ENCODE measurements around the gene ENPEP. TPM values are rescaled to one million over a fixed set of nuclear protein-coding genes. Genes with fewer than 3 reads are reported as not detected.

Gene ENPEP
- total RNA-seq, 4 donors from 2014 or later, result 0.80 to 6.2 (median 1.5) TPM

DNA sequence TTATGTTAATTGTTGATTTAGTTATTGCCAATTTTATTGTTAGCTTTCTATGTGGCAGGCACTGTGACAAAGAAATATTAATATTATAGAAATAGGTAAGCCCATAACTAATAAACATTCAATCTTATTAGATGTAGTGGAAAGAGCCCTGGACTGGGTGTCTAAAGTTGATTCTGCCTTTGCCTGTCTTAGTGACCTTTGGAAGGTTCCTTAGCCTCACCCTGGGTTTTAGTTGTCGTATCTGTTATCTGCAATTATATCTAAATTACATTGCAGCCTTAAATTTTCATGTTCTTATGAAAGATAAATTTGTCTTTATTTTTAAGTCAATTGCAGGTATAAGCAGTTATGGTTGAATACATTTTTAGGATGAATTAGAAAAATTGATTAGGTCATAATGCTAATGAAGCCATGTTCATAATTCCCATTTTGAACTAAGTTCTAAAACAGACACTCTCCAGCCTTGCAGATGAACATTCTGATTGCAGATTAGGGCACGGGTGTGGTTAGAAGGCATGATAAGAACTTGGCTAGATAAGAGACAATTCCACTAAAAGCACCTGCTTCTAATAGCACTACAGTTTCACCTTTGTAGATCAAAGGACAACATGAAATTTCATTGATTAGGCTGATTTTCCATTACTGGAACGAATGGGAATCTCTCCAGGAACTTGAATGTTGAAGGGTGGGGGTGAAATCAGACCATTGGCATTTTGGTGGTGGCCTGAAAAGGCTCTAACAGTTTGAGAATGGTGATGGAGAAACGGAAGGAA, 17.3 kb upstream of the ENPEP start:
- no peak overlapping the region for H3K4me3 ChIP-seq
- no peak for DNase-seq
- peaks cover 8% of the 10 kb centered on the region for H3K27me3 ChIP-seq
- no peaks in the 10 kb centered on the region for H3K9me3 ChIP-seq
- WGBS, 2 donors (ENCODE audit: low coverage in 1 of 2), result 38 to 44% methylated on average over 4 of the region's 4 CpGs
- H3K4me1 ChIP-seq, result peaks cover 0 to 33% (median 14%) of the 10 kb centered on the region in 4 donors
- intact Hi-C loops (cut with DNase I; ENCODE audit: low total_unique reads) (no loop called here), in situ Hi-C loops (cut with MboI; ENCODE audit: low pct_ligation_motif_present in 1 of 4, low pct_unique_long_range_greater_than_20kb in 1 of 4, low sequenced_read_pairs in 3 of 4) (no loop called here)
- H3K36me3 ChIP-seq, result no peaks in the 10 kb centered on the region
- H3K27ac ChIP-seq, result peak overlapping the region in 3 of 4 donors; percentile 41 to 45 (median 43)
- TF ChIP-seq, protein P1, sequence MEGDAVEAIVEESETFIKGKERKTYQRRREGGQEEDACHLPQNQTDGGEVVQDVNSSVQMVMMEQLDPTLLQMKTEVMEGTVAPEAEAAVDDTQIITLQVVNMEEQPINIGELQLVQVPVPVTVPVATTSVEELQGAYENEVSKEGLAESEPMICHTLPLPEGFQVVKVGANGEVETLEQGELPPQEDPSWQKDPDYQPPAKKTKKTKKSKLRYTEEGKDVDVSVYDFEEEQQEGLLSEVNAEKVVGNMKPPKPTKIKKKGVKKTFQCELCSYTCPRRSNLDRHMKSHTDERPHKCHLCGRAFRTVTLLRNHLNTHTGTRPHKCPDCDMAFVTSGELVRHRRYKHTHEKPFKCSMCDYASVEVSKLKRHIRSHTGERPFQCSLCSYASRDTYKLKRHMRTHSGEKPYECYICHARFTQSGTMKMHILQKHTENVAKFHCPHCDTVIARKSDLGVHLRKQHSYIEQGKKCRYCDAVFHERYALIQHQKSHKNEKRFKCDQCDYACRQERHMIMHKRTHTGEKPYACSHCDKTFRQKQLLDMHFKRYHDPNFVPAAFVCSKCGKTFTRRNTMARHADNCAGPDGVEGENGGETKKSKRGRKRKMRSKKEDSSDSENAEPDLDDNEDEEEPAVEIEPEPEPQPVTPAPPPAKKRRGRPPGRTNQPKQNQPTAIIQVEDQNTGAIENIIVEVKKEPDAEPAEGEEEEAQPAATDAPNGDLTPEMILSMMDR (IDR thresholded peaks at IDR 0.05), result no peak
- TF ChIP-seq POLR2A (IDR thresholded peaks at IDR 0.05) (no peak), EP300 (IDR thresholded peaks at IDR 0.05; ENCODE audit: low read depth) (no peak), POLR2AphosphoS5 (IDR thresholded peaks at IDR 0.05) (no peak)

DNA sequence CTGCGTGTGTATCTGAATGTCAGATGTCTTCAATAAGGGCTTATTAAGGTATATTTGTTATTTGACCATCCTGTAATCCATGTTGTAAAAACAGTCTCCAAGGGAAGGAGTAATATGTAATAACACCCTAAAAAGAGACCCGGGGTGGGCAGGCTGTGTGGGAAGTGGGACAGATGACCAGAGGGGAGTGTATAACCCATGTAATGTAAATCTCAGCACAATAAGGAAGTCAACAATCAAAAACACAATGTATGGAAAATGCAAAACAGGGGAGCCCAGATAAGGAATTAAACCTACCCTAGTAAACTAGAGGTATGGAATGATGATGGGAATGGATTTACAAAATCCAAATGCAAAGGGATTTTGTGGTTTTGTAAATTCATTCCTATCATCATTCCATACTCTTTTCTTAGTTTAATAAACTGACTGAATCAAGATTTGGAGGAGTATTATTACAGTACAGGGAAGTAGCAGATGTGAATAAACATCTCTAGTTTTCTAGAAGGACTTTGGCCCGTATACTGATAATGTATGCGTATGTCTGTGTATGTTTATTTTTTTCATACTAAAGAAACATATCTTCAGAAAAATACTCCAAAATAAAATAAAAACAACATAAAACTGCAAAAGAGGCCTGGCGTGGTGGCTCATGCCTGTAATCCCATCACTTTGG, 15.7 kb upstream of the ENPEP start:
- Histone ChIP-seq H3K4me1 (peaks cover 0 to 26% (median 12%) of the 10 kb centered on the region in 4 donors), H3K27ac (peak overlapping the region in 3 of 4 donors; percentile 18 to 41 (median 41)), H3K36me3 (no peaks in the 10 kb centered on the region), H3K4me3 (no peak overlapping the region), H3K9me3 (no peaks in the 10 kb centered on the region), H3K27me3 (peaks cover 8% of the 10 kb centered on the region)
- TF ChIP-seq, protein P1 (IDR thresholded peaks at IDR 0.05), result no peak
- TF ChIP-seq POLR2A (IDR thresholded peaks at IDR 0.05), result no peak
- TF ChIP-seq EP300 (IDR thresholded peaks at IDR 0.05; ENCODE audit: low read depth), result no peak
- no peak for TF ChIP-seq POLR2AphosphoS5 (IDR thresholded peaks at IDR 0.05)
- DNase-seq, result no peak
- in situ Hi-C loops (cut with MboI; ENCODE audit: low pct_ligation_motif_present in 1 of 4, low pct_unique_long_range_greater_than_20kb in 1 of 4, low sequenced_read_pairs in 3 of 4) (no loop called here), intact Hi-C loops (cut with DNase I; ENCODE audit: low total_unique reads) (no loop called here)
- WGBS, 2 donors (ENCODE audit: low coverage in 1 of 2), result 52 to 65% methylated on average over 4 to 5 of the region's 5 CpGs

DNA sequence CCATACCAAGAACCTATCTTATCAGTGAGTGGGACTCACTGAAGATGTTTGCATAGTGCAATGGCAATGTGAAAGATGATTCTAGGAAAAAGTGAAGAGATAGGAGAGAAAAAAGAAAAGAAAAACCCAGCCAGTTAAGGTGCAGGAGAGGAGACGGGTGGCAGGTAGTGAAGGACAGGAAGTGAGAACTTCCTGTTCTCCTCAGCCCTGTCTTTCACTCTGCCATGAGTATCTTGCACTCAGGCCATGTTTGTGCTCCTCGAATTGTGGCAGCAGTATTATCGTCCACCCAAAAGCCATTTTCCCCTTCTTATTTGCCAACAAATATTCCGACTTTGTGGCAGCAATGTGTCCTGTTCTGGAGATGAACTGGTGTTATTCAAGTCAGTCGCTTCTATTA, 8.6 kb upstream of the ENPEP start:
- in situ Hi-C loops (cut with MboI; ENCODE audit: low pct_ligation_motif_present in 1 of 4, low pct_unique_long_range_greater_than_20kb in 1 of 4, low sequenced_read_pairs in 3 of 4) (no loop called here), intact Hi-C loops (cut with DNase I; ENCODE audit: low total_unique reads) (no loop called here)
- H3K9me3 ChIP-seq, result no peaks in the 10 kb centered on the region
- no peaks in the 10 kb centered on the region for H3K27me3 ChIP-seq
- H3K36me3 ChIP-seq, result no peaks in the 10 kb centered on the region
- no peaks in the 10 kb centered on the region for H3K4me1 ChIP-seq
- no peak overlapping the region for H3K27ac ChIP-seq
- WGBS, 2 donors (ENCODE audit: low coverage in 1 of 2), result 70 to 83% methylated on average over 5 of the region's 5 CpGs
- H3K4me3 ChIP-seq, result no peak overlapping the region
- no peak for TF ChIP-seq EP300 (IDR thresholded peaks at IDR 0.05; ENCODE audit: low read depth)
- TF ChIP-seq POLR2A (IDR thresholded peaks at IDR 0.05), result no peak
- TF ChIP-seq, protein P1 (IDR thresholded peaks at IDR 0.05), result no peak
- no peak for TF ChIP-seq POLR2AphosphoS5 (IDR thresholded peaks at IDR 0.05)
- no peak for DNase-seq

DNA sequence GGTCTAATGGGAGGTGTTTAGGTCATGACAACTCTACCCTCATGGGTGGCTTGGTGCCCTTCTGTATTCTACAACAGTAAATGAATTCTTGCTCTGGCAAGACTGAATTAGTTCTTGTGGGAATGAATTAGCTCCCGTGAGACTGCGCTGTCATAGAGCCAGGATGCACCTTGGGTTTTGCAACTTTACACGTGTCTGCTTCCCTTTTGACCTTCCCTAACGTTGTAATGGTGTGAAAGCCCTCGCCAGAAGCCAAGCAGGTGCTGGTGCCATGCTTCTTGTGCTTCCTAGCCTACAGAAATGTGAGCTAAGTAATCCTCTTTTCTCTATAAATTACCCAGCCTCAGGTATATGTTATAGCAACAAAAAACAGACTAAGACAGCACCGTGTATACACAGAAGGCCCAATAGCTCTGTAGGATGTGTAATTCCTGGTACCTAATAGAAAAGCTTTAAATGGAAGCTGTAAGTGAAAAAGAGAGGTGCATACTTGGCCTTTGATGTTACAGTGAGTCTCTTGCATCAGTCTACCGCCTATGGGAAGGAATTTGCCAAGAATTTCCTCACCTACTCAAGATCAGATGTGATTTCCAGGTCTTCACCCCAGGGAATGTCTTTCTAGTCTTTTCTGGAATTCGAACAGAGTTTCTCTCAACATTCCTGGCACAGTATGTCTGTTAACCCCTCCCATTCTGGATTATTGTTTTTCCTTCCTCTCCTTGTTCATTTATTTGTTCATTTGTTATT, 3.2 kb upstream of the ENPEP start:
- Histone ChIP-seq H3K27me3 (peaks cover 7% of the 10 kb centered on the region), H3K27ac (no peak overlapping the region), H3K36me3 (no peaks in the 10 kb centered on the region), H3K9me3 (no peaks in the 10 kb centered on the region), H3K4me3 (no peak overlapping the region), H3K4me1 (peaks cover 0 to 9% (median 3%) of the 10 kb centered on the region in 4 donors)
- 70 to 79% methylated on average over 3 to 8 of the region's 8 CpGs for WGBS, 2 donors (ENCODE audit: low coverage in 1 of 2)
- no peak for DNase-seq
- in situ Hi-C loops (cut with MboI; ENCODE audit: low pct_ligation_motif_present in 1 of 4, low pct_unique_long_range_greater_than_20kb in 1 of 4, low sequenced_read_pairs in 3 of 4) (no loop called here), intact Hi-C loops (cut with DNase I; ENCODE audit: low total_unique reads) (no loop called here)
- TF ChIP-seq EP300 (IDR thresholded peaks at IDR 0.05; ENCODE audit: low read depth) (no peak), POLR2A (IDR thresholded peaks at IDR 0.05) (no peak), POLR2AphosphoS5 (IDR thresholded peaks at IDR 0.05) (no peak)
- TF ChIP-seq, protein P1 (IDR thresholded peaks at IDR 0.05), result no peak

All from transverse colon (tissue), 4 donors.